ENCODE results near the gene NR2F1.

The NR2F1 gene

DNA sequence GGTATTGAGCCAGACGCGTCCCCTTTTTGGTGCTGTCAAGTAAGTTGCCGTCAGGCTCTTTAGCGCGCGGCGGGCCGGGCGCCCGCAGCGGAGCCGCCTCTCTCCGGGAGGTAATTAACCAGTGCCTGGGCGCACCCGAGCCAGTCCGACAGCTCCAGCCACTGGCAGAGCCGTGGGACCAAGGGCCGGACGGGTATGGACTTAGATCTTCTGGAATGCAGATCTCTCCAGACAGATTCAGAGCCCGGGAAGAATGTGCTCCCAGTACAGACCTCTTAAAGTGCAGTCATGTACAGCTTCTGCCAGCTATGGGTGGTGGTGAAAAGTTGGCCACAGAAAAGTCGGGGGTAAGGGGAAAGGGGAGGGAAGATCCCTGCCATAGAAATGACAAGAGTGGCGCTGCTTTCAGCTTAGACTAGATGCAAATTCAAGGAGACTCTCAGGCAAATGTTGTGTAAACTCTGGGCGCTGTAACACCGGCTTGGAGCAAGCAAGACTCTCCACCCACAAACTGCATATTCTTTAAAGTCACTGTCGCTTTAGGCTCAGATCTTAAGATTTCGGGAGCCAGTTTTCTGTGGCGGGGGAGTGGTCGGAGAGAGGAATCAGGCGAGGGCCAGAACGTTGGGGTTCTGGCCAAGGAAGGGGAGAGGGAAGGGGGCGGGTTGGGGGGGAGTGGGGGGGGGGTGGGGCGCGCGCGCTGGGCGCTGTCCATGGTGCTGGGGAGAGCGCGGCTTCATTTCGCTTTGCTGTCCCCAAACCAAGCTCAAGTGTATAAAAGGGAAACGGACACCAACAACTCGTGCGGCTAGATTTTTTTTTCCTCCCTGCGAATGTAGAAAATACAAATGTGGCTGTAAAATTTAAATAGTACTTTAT lies 29.2 kb downstream of the NR2F1 start:
- H3K27me3 ChIP-seq (ENCODE audit: control insufficient read depth in 1 of 2, insufficient read depth in 2 of 2, low read length in 2 of 2) = peaks cover 62 to 69% of the 10 kb centered on the region in 2 donors
- H3K4me3 ChIP-seq (ENCODE audit: low read depth in 1 of 2, low read length in 2 of 2) = no peak overlapping the region
- no peaks in the 10 kb centered on the region for H3K36me3 ChIP-seq (ENCODE audit: insufficient read depth, low read length)
- H3K4me1 ChIP-seq (ENCODE audit: insufficient read depth, low read length) = peaks cover 4% of the 10 kb centered on the region
- H3K9me3 ChIP-seq (ENCODE audit: low read length) = peaks cover 24% of the 10 kb centered on the region
- H3K9ac ChIP-seq (ENCODE audit: low read length) = no peak overlapping the region
- no peak overlapping the region for H3K27ac ChIP-seq (ENCODE audit: low read depth, low read length)

DNA sequence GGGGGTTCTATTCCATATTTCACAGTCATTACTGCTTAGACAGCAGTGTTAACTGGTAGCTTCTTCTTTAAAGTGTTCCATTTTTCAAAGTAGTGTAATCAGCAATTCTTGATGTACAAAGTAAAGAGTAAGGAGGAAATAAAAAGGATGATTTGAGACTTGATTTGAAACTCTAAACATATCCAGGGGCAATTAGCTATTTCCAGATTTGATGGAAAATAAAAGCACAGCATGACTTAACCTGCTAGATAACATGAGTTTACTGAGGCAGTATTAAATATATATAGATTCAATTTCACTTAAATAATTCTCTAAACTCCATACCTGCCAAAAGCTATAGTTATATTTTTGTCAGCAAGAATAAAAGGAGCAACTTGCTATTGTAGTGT lies 29.8 kb downstream of the NR2F1 start:
- Histone ChIP-seq H3K27ac (ENCODE audit: low read depth, low read length) (no peak overlapping the region), H3K4me1 (ENCODE audit: insufficient read depth, low read length) (peaks cover 3% of the 10 kb centered on the region), H3K9ac (ENCODE audit: low read length) (no peak overlapping the region), H3K36me3 (ENCODE audit: insufficient read depth, low read length) (no peaks in the 10 kb centered on the region), H3K27me3 (ENCODE audit: control insufficient read depth in 1 of 2, insufficient read depth in 2 of 2, low read length in 2 of 2) (peaks cover 56 to 63% of the 10 kb centered on the region in 2 donors), H3K9me3 (ENCODE audit: low read length) (peaks cover 24% of the 10 kb centered on the region), H3K4me3 (ENCODE audit: low read depth in 1 of 2, low read length in 2 of 2) (no peak overlapping the region)

DNA sequence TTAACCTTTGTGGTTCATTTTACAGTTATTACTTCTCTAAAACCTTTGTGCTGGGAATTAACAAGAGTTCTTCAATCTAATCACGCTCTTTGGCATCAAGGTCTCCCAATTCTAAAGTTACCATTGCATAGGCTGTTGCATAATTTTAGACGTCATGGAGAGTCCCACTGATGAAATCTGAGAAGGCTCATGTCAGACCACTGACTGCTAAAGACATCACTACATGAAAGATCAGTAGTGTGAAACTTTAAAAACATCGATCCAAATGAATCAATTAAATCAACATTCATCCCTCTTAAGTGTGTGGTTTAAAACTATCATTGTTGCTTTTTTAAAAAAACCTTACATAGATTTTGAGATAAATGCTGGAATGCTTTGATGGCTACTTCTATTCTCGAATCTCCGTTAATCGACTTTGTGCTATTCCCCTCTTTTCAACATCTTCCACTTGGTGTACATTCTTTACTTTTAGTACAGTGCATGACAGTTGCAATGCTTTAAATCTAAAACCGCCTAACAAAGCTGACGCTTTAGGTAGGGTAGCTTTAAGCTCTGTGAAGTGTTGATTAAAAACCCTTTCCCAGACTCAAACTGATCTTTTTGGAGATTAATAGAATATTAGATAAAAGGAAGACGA lies 33.6 kb downstream of the NR2F1 start:
- Histone ChIP-seq H3K36me3 (ENCODE audit: insufficient read depth, low read length) (no peaks in the 10 kb centered on the region), H3K27me3 (ENCODE audit: control insufficient read depth in 1 of 2, insufficient read depth in 2 of 2, low read length in 2 of 2) (peaks cover 19 to 25% of the 10 kb centered on the region in 2 donors), H3K27ac (ENCODE audit: low read depth, low read length) (no peak overlapping the region), H3K4me3 (ENCODE audit: low read depth in 1 of 2, low read length in 2 of 2) (no peak overlapping the region), H3K4me1 (ENCODE audit: insufficient read depth, low read length) (no peaks in the 10 kb centered on the region), H3K9me3 (ENCODE audit: low read length) (no peaks in the 10 kb centered on the region), H3K9ac (ENCODE audit: low read length) (no peak overlapping the region)

DNA sequence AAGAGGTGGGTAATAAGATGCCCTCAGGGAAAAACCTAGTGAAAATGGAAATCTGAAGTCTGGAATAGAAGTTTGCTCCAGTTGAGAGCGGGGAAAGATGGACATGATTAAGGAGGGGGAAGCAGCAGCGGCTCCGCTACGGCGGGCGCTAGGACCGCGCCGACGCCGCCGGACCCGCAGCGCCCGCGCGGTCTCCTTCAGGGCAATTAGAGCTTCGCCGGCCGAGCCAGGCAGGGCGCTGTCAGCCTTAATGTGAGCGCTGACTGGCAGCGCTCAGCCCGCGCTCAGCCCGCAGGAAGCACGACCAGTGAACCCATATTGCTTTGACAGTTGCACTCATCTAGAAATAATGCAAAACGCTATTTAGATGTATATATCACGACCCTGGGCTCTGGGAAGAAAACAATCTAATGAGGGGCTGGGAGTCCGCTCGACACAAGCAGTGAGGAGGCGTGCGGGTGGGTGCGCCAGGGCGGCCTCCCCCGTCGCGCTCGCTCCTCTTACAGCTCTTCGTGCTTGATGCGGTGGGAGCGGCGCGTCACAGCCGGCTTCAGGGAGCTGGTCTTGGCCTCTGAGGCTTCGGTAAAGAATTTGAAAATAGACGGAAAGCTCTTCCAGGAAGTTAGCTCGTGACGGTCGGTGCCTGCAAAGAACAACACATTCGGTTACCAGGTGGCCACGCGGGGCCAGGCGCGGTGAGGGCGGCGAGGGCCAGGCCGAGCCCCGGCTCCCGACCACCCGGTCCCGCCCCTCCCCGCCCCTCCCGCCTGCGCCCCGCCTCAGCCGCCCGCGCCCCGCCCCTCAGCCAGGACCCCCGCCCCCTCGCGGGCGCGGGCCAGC lies 37.7 kb downstream of the NR2F1 start:
- Histone ChIP-seq H3K9ac (ENCODE audit: low read length) (no peak overlapping the region), H3K27ac (ENCODE audit: low read depth, low read length) (peak overlapping the region; percentile 49), H3K9me3 (ENCODE audit: low read length) (no peaks in the 10 kb centered on the region), H3K36me3 (ENCODE audit: insufficient read depth, low read length) (no peaks in the 10 kb centered on the region), H3K27me3 (ENCODE audit: control insufficient read depth in 1 of 2, insufficient read depth in 2 of 2, low read length in 2 of 2) (no peaks in the 10 kb centered on the region), H3K4me3 (ENCODE audit: low read depth in 1 of 2, low read length in 2 of 2) (peak overlapping the region; percentile 68 to 77), H3K4me1 (ENCODE audit: insufficient read depth, low read length) (no peaks in the 10 kb centered on the region)

DNA sequence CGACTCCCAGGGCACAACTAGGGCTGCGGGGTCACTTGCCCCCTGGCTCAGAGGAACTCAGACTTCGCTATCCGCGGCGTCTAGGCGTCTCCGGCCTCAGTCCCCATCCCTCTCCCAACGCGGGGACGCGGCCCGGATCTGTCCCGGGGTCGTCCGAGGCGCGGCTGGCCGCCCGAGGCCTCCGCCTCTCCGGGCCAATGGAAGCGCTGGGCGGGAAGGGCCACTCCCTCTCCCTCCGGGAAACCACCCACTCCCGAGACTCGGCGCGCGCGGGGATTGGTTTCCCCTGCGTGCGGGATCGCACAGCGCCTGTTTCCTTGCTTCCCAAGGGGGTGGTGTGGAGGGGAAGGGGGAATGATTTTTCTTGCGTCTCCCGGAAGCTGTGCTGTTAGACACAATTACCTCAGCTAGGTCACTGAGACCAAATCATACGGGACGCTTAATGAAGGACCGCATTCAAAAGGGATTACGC lies 38.3 kb downstream of the NR2F1 start:
- no peaks in the 10 kb centered on the region for H3K9me3 ChIP-seq (ENCODE audit: low read length)
- H3K4me3 ChIP-seq (ENCODE audit: low read depth in 1 of 2, low read length in 2 of 2) = peak overlapping the region; percentile 43 to 73
- no peak overlapping the region for H3K9ac ChIP-seq (ENCODE audit: low read length)
- no peaks in the 10 kb centered on the region for H3K36me3 ChIP-seq (ENCODE audit: insufficient read depth, low read length)
- H3K4me1 ChIP-seq (ENCODE audit: insufficient read depth, low read length) = no peaks in the 10 kb centered on the region
- H3K27me3 ChIP-seq (ENCODE audit: control insufficient read depth in 1 of 2, insufficient read depth in 2 of 2, low read length in 2 of 2) = no peaks in the 10 kb centered on the region
- H3K27ac ChIP-seq (ENCODE audit: low read depth, low read length) = no peak overlapping the region

DNA sequence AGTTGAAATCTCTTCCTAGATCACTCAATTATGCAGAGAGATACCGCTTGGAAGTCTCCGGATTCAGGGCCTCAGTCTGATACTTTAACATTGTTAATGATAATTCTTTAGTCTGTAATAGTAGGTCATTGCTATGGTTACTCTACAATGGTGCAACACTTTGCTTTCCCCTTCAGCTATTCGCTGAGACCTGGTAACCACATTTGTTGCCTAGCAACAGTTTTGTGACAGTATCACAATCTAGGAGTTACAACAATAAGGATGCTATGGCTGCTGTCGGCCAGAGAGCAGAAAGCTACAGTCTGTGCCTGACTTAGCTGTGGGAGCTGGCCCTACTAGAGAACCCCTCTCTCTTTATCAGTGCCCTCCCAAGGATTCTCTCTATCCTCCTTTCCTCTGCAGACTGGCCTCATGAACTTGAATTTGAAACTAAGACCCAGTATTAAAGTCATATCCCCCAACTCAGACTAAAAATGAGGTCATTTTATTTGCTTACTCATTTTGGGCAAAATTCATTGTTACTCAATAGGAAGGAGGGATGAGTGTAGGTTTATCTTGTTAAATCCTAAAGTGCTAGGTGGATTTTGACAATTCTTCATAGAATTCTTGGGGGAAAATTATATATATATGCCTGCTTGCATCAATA lies 39.3 kb downstream of the NR2F1 start:
- Histone ChIP-seq H3K27me3 (ENCODE audit: control insufficient read depth in 1 of 2, insufficient read depth in 2 of 2, low read length in 2 of 2) (no peaks in the 10 kb centered on the region), H3K36me3 (ENCODE audit: insufficient read depth, low read length) (no peaks in the 10 kb centered on the region), H3K9ac (ENCODE audit: low read length) (no peak overlapping the region), H3K27ac (ENCODE audit: low read depth, low read length) (no peak overlapping the region), H3K4me1 (ENCODE audit: insufficient read depth, low read length) (no peaks in the 10 kb centered on the region), H3K4me3 (ENCODE audit: low read depth in 1 of 2, low read length in 2 of 2) (no peak overlapping the region), H3K9me3 (ENCODE audit: low read length) (no peaks in the 10 kb centered on the region)

DNA sequence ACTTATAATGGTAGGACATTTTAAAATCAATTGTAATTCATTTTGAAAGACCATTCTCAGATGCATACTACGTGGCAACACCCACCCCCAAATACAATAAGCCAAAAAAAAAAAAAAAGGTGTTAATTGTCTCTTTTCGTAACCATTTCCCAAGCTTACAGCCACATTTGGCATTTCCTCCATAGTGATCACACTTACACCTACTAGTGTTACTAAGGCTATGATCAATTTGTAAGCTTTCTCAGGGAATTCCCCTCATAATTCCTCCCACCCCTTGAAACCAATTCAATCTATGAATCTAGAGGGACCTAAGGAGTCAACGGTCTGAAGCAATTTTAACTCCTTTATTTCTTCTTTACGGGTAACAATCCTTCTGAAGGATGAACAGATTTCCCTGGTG lies 40.1 kb downstream of the NR2F1 start:
- Histone ChIP-seq H3K4me3 (ENCODE audit: low read depth in 1 of 2, low read length in 2 of 2) (no peak overlapping the region), H3K9ac (ENCODE audit: low read length) (no peak overlapping the region), H3K27me3 (ENCODE audit: control insufficient read depth in 1 of 2, insufficient read depth in 2 of 2, low read length in 2 of 2) (no peaks in the 10 kb centered on the region)

DNA sequence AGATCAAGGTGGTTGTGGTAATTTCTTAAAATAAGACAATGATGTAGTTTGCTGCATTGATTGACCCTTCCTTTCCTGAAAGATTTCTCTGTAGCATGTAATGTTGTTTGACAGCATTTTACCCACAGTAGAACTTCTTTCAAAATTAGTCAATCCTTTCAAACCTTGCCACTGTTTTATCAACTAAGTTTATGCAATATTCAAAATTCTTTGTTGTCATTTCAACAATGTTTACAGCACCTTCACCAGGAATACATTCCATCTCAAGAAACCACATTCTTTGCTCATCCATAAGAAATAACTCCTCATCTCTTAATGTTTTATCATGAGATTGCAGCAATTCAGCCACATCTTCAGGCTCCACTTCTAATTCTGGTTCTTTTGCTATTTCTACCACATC lies 43.8 kb downstream of the NR2F1 start:
- Histone ChIP-seq H3K36me3 (ENCODE audit: insufficient read depth, low read length) (no peaks in the 10 kb centered on the region), H3K27ac (ENCODE audit: low read depth, low read length) (no peak overlapping the region), H3K27me3 (ENCODE audit: control insufficient read depth in 1 of 2, insufficient read depth in 2 of 2, low read length in 2 of 2) (no peaks in the 10 kb centered on the region), H3K9ac (ENCODE audit: low read length) (no peak overlapping the region), H3K4me1 (ENCODE audit: insufficient read depth, low read length) (no peaks in the 10 kb centered on the region), H3K4me3 (ENCODE audit: low read depth in 1 of 2, low read length in 2 of 2) (no peak overlapping the region), H3K9me3 (ENCODE audit: low read length) (no peaks in the 10 kb centered on the region)

More for the DNA sequence above, 40.1 kb downstream of the NR2F1 start:
- H3K9me3 ChIP-seq (ENCODE audit: low read length) = no peaks in the 10 kb centered on the region
- H3K4me1 ChIP-seq (ENCODE audit: insufficient read depth, low read length) = no peaks in the 10 kb centered on the region
- no peak overlapping the region for H3K27ac ChIP-seq (ENCODE audit: low read depth, low read length)
- H3K36me3 ChIP-seq (ENCODE audit: insufficient read depth, low read length) = no peaks in the 10 kb centered on the region

DNA sequence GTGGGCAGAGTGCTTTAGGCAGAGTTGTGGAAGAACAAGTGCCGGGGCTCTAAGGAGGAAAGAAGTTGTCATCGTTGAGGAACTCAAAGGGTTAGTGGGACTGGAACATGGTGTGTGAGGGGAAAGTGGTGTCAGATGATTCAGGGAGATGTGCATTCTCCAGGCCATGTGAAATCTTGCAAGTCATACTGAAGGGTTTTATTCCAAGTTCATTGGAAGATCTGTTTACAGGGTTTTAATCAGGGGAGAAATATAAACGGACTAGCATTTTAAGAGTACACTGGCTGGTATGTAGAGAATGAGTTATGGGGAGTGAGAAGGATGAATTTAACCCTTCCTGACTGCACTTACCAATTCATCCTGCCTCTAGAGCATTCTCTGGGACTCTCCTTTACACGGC lies 49.3 kb downstream of the NR2F1 start:
- Histone ChIP-seq H3K36me3 (ENCODE audit: insufficient read depth, low read length) (no peaks in the 10 kb centered on the region), H3K27ac (ENCODE audit: low read depth, low read length) (no peak overlapping the region), H3K4me3 (ENCODE audit: low read depth in 1 of 2, low read length in 2 of 2) (no peak overlapping the region), H3K9ac (ENCODE audit: low read length) (no peak overlapping the region), H3K27me3 (ENCODE audit: control insufficient read depth in 1 of 2, insufficient read depth in 2 of 2, low read length in 2 of 2) (no peaks in the 10 kb centered on the region), H3K9me3 (ENCODE audit: low read length) (no peaks in the 10 kb centered on the region), H3K4me1 (ENCODE audit: insufficient read depth, low read length) (no peaks in the 10 kb centered on the region)

DNA sequence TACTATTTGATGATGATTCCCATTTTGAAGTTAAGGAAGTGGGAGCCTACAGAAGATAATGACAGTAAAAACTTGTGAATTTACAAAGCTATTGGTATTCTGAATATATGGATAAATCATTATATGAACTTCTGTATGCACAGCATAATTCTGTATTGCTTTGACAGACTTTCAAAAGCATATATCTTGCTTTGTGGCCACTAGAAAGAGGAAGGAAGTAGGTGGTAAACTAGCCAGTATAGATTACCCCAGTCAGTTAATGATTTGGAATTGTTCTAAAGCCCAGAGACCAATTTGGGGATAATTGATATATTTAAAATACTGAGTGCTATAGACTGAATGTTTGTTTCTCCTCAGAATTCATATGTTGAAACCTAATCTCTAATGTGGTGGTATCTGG lies 53.0 kb downstream of the NR2F1 start:
- no peaks in the 10 kb centered on the region for H3K36me3 ChIP-seq (ENCODE audit: insufficient read depth, low read length)
- H3K27me3 ChIP-seq (ENCODE audit: control insufficient read depth in 1 of 2, insufficient read depth in 2 of 2, low read length in 2 of 2) = no peaks in the 10 kb centered on the region
- no peak overlapping the region for H3K9ac ChIP-seq (ENCODE audit: low read length)
- H3K27ac ChIP-seq (ENCODE audit: low read depth, low read length) = no peak overlapping the region
- no peak overlapping the region for H3K4me3 ChIP-seq (ENCODE audit: low read depth in 1 of 2, low read length in 2 of 2)
- no peaks in the 10 kb centered on the region for H3K4me1 ChIP-seq (ENCODE audit: insufficient read depth, low read length)
- no peaks in the 10 kb centered on the region for H3K9me3 ChIP-seq (ENCODE audit: low read length)

DNA sequence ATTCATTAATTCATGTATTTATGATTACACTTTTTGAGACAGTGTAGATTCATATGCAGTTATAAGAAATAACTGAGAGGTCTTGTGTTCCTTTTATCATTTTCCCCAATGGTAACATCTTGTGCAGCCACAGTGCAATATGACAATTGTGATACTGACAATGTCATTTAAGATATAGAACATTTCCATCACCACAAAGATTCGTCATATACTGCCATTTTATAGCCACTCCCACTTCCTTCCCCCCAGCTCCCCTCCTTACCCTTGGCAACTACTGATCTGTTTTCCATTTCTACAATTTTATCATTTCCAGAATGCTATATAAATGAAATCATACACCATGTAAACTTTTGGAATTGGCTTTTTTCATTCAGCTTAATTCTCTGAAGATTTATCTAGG lies 53.8 kb downstream of the NR2F1 start:
- H3K27ac ChIP-seq (ENCODE audit: low read depth, low read length) = no peak overlapping the region
- no peaks in the 10 kb centered on the region for H3K36me3 ChIP-seq (ENCODE audit: insufficient read depth, low read length)
- no peaks in the 10 kb centered on the region for H3K9me3 ChIP-seq (ENCODE audit: low read length)
- H3K9ac ChIP-seq (ENCODE audit: low read length) = no peak overlapping the region
- no peaks in the 10 kb centered on the region for H3K4me1 ChIP-seq (ENCODE audit: insufficient read depth, low read length)
- no peak overlapping the region for H3K4me3 ChIP-seq (ENCODE audit: low read depth in 1 of 2, low read length in 2 of 2)
- H3K27me3 ChIP-seq (ENCODE audit: control insufficient read depth in 1 of 2, insufficient read depth in 2 of 2, low read length in 2 of 2) = no peaks in the 10 kb centered on the region
